Right renal cortex interstitium (tissue), 3 donors: ENCODE measurements around the gene CDH4. TPM values are rescaled to one million over a fixed set of nuclear protein-coding genes. Genes with fewer than 3 reads are reported as not detected.
"Not testable (repeated sequence)": the region's sequence is repeated elsewhere in the genome, so short reads cannot be mapped to it uniquely, and the experiment has no call there.

Experiments used
- DNase-seq, 3 donors: peaks; one replicate each; pipeline ENCODE4 v3.0.0-alpha.2; 2013; ENCODE audit warnings: low read depth in 3 of 3, low spot score in 2 of 3
- polyA plus RNA-seq, 3 donors: library from polyadenylated mRNA; unstranded; fragments of 120-200 nt; gene quantifications; one replicate each; pipeline ENCODE4 v1.2.1, GENCODE V29; 2013; ENCODE audit not compliant: insufficient read length in 3 of 3

The CDH4 gene
- polyA plus RNA-seq, 3 donors = 5.8 to 6.8 (median 5.9) TPM

GRCh38 chr20:61253264-61253639 is 1.2 kb downstream of the CDH4 start:
- DNase-seq = no peak

GRCh38 chr20:61253640-61254511 is 1.8 kb downstream of the CDH4 start:
- DNase-seq = no peak

- DNase-seq = no peak
Observed at GRCh38 chr20:61254881-61255626, 3.0 kb downstream of the CDH4 start.

GRCh38 chr20:61256365-61256764 is 4.3 kb downstream of the CDH4 start:
- no peak for DNase-seq

- no peak for DNase-seq
Observed at GRCh38 chr20:61256824-61257223, 4.8 kb downstream of the CDH4 start.

- no peak for DNase-seq
Observed at GRCh38 chr20:61257611-61258010, 5.5 kb downstream of the CDH4 start.

- DNase-seq = no peak
Observed at GRCh38 chr20:61259741-61260140, 7.7 kb downstream of the CDH4 start.

GRCh38 chr20:61260905-61261304 is 8.8 kb downstream of the CDH4 start:
- no peak for DNase-seq

- DNase-seq = no peak
Observed at GRCh38 chr20:61262036-61262435, 10.0 kb downstream of the CDH4 start.

GRCh38 chr20:61262514-61262913 is 10.5 kb downstream of the CDH4 start:
- no peak for DNase-seq

GRCh38 chr20:61263084-61263695 is 11.1 kb downstream of the CDH4 start:
- DNase-seq = no peak

- no peak for DNase-seq
Observed at GRCh38 chr20:61263938-61264337, 11.9 kb downstream of the CDH4 start.

- DNase-seq = no peak
Observed at GRCh38 chr20:61267241-61267640, 15.2 kb downstream of the CDH4 start.

GRCh38 chr20:61268024-61268423 is 16.0 kb downstream of the CDH4 start:
- DNase-seq = no peak

GRCh38 chr20:61271312-61272231 is 19.5 kb downstream of the CDH4 start:
- DNase-seq = no peak

- DNase-seq = not testable (repeated sequence)
Observed at GRCh38 chr20:61273024-61273423, 21.0 kb downstream of the CDH4 start.

- DNase-seq = not testable (repeated sequence)
Observed at GRCh38 chr20:61273666-61274065, 21.6 kb downstream of the CDH4 start.

GRCh38 chr20:61274326-61274725 is 22.3 kb downstream of the CDH4 start:
- DNase-seq = no peak

- DNase-seq = no peak
Observed at GRCh38 chr20:61278296-61278695, 26.2 kb downstream of the CDH4 start.

GRCh38 chr20:61279621-61280150 is 27.6 kb downstream of the CDH4 start:
- DNase-seq = no peak
